Breast epithelium (tissue), 3 donors: Measurements from ENCODE around the gene RHOC.

ENCODE experiments used
- POLR2A ChIP-seq: fragments of 450-650 bp; IDR thresholded peaks from one replicate; pipeline ENCODE4 v1.6.1; 2016; ENCODE audit warnings: antibody characterized with exemption, mild to moderate bottlenecking, moderate library complexity
- TF ChIP-seq, protein P1 (sequence below), 3 donors: fragments of 450-650 bp; IDR thresholded peaks; one replicate each; pipeline ENCODE4 v1.5.1; 2016 to 2017; ENCODE audit warnings: antibody characterized with exemption in 3 of 3, mild to moderate bottlenecking in 3 of 3, moderate library complexity in 3 of 3

DNA sequence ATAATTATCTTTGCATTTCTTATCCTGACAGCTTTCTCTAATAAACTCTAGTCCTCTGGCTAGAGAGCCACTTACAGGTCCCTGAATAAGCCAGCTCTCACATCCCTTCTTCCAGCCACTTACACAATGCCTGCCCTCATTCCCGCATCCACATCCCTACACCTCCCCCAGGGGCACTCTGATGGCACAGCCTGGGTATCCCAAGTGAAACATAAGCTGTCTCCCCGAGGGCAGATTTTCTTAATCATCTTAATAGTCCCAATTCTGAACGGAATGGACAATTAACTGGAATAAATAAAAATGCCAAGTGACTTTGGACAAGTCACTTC is 4.9 kb downstream of the RHOC start:
- TF ChIP-seq, protein P1, sequence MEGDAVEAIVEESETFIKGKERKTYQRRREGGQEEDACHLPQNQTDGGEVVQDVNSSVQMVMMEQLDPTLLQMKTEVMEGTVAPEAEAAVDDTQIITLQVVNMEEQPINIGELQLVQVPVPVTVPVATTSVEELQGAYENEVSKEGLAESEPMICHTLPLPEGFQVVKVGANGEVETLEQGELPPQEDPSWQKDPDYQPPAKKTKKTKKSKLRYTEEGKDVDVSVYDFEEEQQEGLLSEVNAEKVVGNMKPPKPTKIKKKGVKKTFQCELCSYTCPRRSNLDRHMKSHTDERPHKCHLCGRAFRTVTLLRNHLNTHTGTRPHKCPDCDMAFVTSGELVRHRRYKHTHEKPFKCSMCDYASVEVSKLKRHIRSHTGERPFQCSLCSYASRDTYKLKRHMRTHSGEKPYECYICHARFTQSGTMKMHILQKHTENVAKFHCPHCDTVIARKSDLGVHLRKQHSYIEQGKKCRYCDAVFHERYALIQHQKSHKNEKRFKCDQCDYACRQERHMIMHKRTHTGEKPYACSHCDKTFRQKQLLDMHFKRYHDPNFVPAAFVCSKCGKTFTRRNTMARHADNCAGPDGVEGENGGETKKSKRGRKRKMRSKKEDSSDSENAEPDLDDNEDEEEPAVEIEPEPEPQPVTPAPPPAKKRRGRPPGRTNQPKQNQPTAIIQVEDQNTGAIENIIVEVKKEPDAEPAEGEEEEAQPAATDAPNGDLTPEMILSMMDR (IDR thresholded peaks at IDR 0.05): no peak
- TF ChIP-seq POLR2A: no peak
